Measurements from ENCODE around the gene PRDM5. TPM values are rescaled to one million over a fixed set of nuclear protein-coding genes. Genes with fewer than 3 reads are reported as not detected.

Gene PRDM5
- polyA plus RNA-seq, 1 donor (not counting 4 experiments of a cell fraction or from before 2014, with no cell fraction given): 3.6 TPM

DNA sequence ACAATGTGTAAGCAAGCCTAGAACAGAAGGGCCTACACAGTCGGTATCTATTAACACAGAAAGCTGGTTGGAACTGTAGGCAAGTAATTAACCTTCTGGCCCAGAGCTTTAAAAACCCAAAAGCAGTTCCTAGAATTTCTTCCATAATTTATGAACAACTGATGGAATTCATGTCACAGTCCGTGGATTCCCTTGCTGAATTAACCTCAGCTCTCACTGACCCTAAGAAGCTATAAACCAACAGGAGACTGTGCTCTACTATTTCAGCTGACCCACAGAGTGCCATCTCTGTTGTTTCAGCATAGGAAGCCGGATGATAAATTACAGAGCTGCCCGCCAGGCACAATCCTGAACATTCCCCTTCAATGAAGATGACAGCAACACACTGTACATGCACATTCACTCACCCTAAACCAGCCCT lies 157.3 kb downstream of the PRDM5 start:
- H4K20me1 ChIP-seq (ENCODE audit: control insufficient read depth, extremely low read depth, insufficient read depth, low read length): no peaks in the 10 kb centered on the region
- H3K4me1 ChIP-seq (ENCODE audit: control insufficient read depth, extremely low read depth, insufficient read depth, low read length): no peaks in the 10 kb centered on the region
- DNase-seq (ENCODE audit: low read depth, low spot score) (no peak), FAIRE-seq (no peak)
- no peak overlapping the region for H3K4me2 ChIP-seq (ENCODE audit: control insufficient read depth, extremely low read depth, insufficient read depth, low read depth, low read length)
- H3K27me3 ChIP-seq (ENCODE audit: control insufficient read depth, extremely low read depth, insufficient read depth, low read length): no peaks in the 10 kb centered on the region
- H3K9me3 ChIP-seq (ENCODE audit: control insufficient read depth, low read depth, low read length): no peaks in the 10 kb centered on the region
- H3K36me3 ChIP-seq (ENCODE audit: control insufficient read depth in 2 of 2, extremely low read depth in 1 of 2, insufficient read depth in 2 of 2, low read length in 2 of 2): no peaks in the 10 kb centered on the region
- no peak overlapping the region for H3K9ac ChIP-seq (ENCODE audit: control insufficient read depth, extremely low read depth, insufficient read depth, low read length)
- H3K79me2 ChIP-seq (ENCODE audit: control insufficient read depth, insufficient read depth, low read length): no peaks in the 10 kb centered on the region
- H3K9me1 ChIP-seq (ENCODE audit: control insufficient read depth, extremely low read depth, insufficient read depth, low read length): no peaks in the 10 kb centered on the region
- no peak overlapping the region for H2AFZ ChIP-seq (ENCODE audit: control insufficient read depth, low read length)
- no peak overlapping the region for H3K4me3 ChIP-seq (ENCODE audit: control insufficient read depth in 2 of 3, extremely low read depth in 1 of 3, insufficient read depth in 2 of 3, low read depth in 1 of 3, low read length in 3 of 3)
- H3K27ac ChIP-seq (ENCODE audit: control insufficient read depth, insufficient read depth, low read length): no peak overlapping the region
- dilution Hi-C loops (cut with MboI; ENCODE audit: extremely low pct_ligation_motif_present, low sequenced_read_pairs): no loop called here
- TF ChIP-seq, protein P1, sequence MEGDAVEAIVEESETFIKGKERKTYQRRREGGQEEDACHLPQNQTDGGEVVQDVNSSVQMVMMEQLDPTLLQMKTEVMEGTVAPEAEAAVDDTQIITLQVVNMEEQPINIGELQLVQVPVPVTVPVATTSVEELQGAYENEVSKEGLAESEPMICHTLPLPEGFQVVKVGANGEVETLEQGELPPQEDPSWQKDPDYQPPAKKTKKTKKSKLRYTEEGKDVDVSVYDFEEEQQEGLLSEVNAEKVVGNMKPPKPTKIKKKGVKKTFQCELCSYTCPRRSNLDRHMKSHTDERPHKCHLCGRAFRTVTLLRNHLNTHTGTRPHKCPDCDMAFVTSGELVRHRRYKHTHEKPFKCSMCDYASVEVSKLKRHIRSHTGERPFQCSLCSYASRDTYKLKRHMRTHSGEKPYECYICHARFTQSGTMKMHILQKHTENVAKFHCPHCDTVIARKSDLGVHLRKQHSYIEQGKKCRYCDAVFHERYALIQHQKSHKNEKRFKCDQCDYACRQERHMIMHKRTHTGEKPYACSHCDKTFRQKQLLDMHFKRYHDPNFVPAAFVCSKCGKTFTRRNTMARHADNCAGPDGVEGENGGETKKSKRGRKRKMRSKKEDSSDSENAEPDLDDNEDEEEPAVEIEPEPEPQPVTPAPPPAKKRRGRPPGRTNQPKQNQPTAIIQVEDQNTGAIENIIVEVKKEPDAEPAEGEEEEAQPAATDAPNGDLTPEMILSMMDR (optimal IDR thresholded peaks at IDR 0.05 in 1 of 3, IDR thresholded peaks at IDR 0.05 in 1 of 3, conservative IDR thresholded peaks at IDR 0.05 in 1 of 3; ENCODE audit: extremely low read depth in 1 of 3, insufficient read depth in 2 of 3, low read length in 3 of 3): no peak
- TF ChIP-seq EZH2 (IDR thresholded peaks at IDR 0.05; ENCODE audit: low read length): no peak

DNA sequence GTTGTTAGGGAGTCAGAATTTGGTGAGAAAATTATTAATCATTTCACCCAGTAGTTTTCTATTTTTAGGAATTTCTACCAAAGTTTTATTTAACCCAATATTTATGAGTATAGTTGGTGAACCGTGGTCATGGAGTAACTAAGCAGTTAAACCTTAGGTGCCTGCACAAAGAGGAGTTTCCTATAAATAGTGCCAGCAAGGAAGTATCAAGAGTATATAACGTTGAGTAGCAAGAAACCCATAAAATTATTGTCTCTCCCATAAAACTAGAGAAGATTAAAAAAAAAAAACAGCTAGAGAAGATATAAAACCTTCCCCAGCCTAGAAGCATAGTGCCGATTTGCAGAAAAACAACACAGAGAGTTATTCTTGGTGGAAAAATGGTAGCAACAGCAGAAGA lies 158.9 kb downstream of the PRDM5 start:
- Histone ChIP-seq H3K27ac (ENCODE audit: control insufficient read depth, insufficient read depth, low read length) (no peak overlapping the region), H3K4me2 (ENCODE audit: control insufficient read depth, extremely low read depth, insufficient read depth, low read depth, low read length) (no peak overlapping the region), H3K9me3 (ENCODE audit: control insufficient read depth, low read depth, low read length) (no peaks in the 10 kb centered on the region), H3K79me2 (ENCODE audit: control insufficient read depth, insufficient read depth, low read length) (no peaks in the 10 kb centered on the region), H3K4me1 (ENCODE audit: control insufficient read depth, extremely low read depth, insufficient read depth, low read length) (no peaks in the 10 kb centered on the region), H2AFZ (ENCODE audit: control insufficient read depth, low read length) (no peak overlapping the region), H3K9ac (ENCODE audit: control insufficient read depth, extremely low read depth, insufficient read depth, low read length) (no peak overlapping the region), H3K27me3 (ENCODE audit: control insufficient read depth, extremely low read depth, insufficient read depth, low read length) (no peaks in the 10 kb centered on the region), H3K9me1 (ENCODE audit: control insufficient read depth, extremely low read depth, insufficient read depth, low read length) (no peaks in the 10 kb centered on the region), H4K20me1 (ENCODE audit: control insufficient read depth, extremely low read depth, insufficient read depth, low read length) (no peaks in the 10 kb centered on the region), H3K4me3 (ENCODE audit: control insufficient read depth in 2 of 3, extremely low read depth in 1 of 3, insufficient read depth in 2 of 3, low read depth in 1 of 3, low read length in 3 of 3) (no peak overlapping the region), H3K36me3 (ENCODE audit: control insufficient read depth in 2 of 2, extremely low read depth in 1 of 2, insufficient read depth in 2 of 2, low read length in 2 of 2) (no peaks in the 10 kb centered on the region)
- DNase-seq (ENCODE audit: low read depth, low spot score): no peak
- no peak for TF ChIP-seq EZH2 (IDR thresholded peaks at IDR 0.05; ENCODE audit: low read length)
- TF ChIP-seq, protein P1 (optimal IDR thresholded peaks at IDR 0.05 in 1 of 3, IDR thresholded peaks at IDR 0.05 in 1 of 3, conservative IDR thresholded peaks at IDR 0.05 in 1 of 3; ENCODE audit: extremely low read depth in 1 of 3, insufficient read depth in 2 of 3, low read length in 3 of 3): no peak
- no peak for FAIRE-seq
- dilution Hi-C loops (cut with MboI; ENCODE audit: extremely low pct_ligation_motif_present, low sequenced_read_pairs): no loop called here

Measured in keratinocyte (primary cell).